Hepatocyte (in vitro differentiated cells): ENCODE results near the gene EIF1B.

ENCODE experiments used
- CTCF ChIP-seq: fragments of 200-600 bp; sonication (generic); IDR thresholded peaks from 2 replicates; pipeline ENCODE4 v1.5.1; 2016; ENCODE audit warnings: antibody characterized with exemption, mild to moderate bottlenecking; ENCODE audit not compliant: poor library complexity
- EZH2 ChIP-seq: fragments of 200-600 bp; sonication (generic); IDR thresholded peaks from 2 replicates; pipeline ENCODE4 v1.6.1; 2016; ENCODE audit warnings: antibody characterized with exemption, mild to moderate bottlenecking, borderline replicate concordance
- EZH2phosphoT487 ChIP-seq: fragments of 200-600 bp; sonication (generic); IDR thresholded peaks from one replicate; pipeline ENCODE4 v1.6.1; 2018; ENCODE audit warnings: antibody characterized with exemption, mild to moderate bottlenecking, low read depth, moderate library complexity; ENCODE audit not compliant: unreplicated experiment, severe bottlenecking

GRCh38 chr3:40294434-40294833 is 15.1 kb upstream of the EIF1B start:
- TF ChIP-seq CTCF (no peak), EZH2 (no peak), EZH2phosphoT487 (no peak)
